NK-92 treated with Interleukin-12 subunit alpha and Interleukin-12 subunit beta, amount 100 ng/mL, for 24 hours (cell line): ENCODE data around the gene EIF4EBP3.
"Not testable (repeated sequence)": the region's sequence is repeated elsewhere in the genome, so short reads cannot be mapped to it uniquely, and the experiment has no call there.

Experiments
- DNase-seq: peaks from one replicate; lab custom pipeline; 2025; lab: John Stamatoyannopoulos, UW

EIF4EBP3 gene

GRCh38 chr5:140579188-140579747 is 31.8 kb downstream of the EIF4EBP3 start:
- not testable (repeated sequence) for DNase-seq

GRCh38 chr5:140587495-140587894 is 40.0 kb downstream of the EIF4EBP3 start:
- no peak for DNase-seq

- DNase-seq: no peak
Measured at GRCh38 chr5:140588311-140589070, 41.0 kb downstream of the EIF4EBP3 start.

GRCh38 chr5:140590861-140591260 is 43.4 kb downstream of the EIF4EBP3 start:
- no peak for DNase-seq

- no peak for DNase-seq
Measured at GRCh38 chr5:140591747-140592372, 44.4 kb downstream of the EIF4EBP3 start.

GRCh38 chr5:140593070-140593469 is 45.6 kb downstream of the EIF4EBP3 start:
- DNase-seq: not testable (repeated sequence)

- no peak for DNase-seq
Measured at GRCh38 chr5:140594169-140594568, 46.7 kb downstream of the EIF4EBP3 start.

GRCh38 chr5:140595538-140596300 is 48.3 kb downstream of the EIF4EBP3 start:
- DNase-seq: no peak

GRCh38 chr5:140596321-140596741 is 48.9 kb downstream of the EIF4EBP3 start:
- no peak for DNase-seq

- DNase-seq: no peak
Measured at GRCh38 chr5:140598836-140599235, 51.4 kb downstream of the EIF4EBP3 start.
